ENCODE measurements around the gene PNMA6E.

PNMA6E gene

GRCh38 chrX:153417637-153418036, 16.5 kb upstream of the PNMA6E start:
- H4K8ac ChIP-seq (ENCODE audit: low read depth, low read length): no peak overlapping the region
- no peak for DNase-seq (ENCODE audit: low spot score)
- no peak overlapping the region for H4K91ac ChIP-seq (ENCODE audit: low read depth, low read length, poor library complexity)
- H3K23ac ChIP-seq (ENCODE audit: low read depth, low read length, poor library complexity): no peak overlapping the region
- no peak overlapping the region for H2AK5ac ChIP-seq (ENCODE audit: low read depth, low read length)
- no peaks in the 10 kb centered on the region for H3K4me1 ChIP-seq (ENCODE audit: control insufficient read depth in 2 of 2, insufficient read depth in 1 of 2, low read depth in 1 of 2, low read length in 2 of 2)
- H2BK5ac ChIP-seq (ENCODE audit: low read length): no peak overlapping the region
- H3K36me3 ChIP-seq (replicated peaks in 1 of 2; ENCODE audit: control insufficient read depth in 2 of 2, insufficient read depth in 2 of 2, low read length in 2 of 2): no peaks in the 10 kb centered on the region
- H3K4me3 ChIP-seq (ENCODE audit: low read length in 2 of 2): no peak overlapping the region
- H3K27me3 ChIP-seq (ENCODE audit: control insufficient read depth in 3 of 3, insufficient read depth in 3 of 3, low read depth in 1 of 3, low read length in 3 of 3): peaks cover 0 to 76% (median 0%) of the 10 kb centered on the region in 3 experiments
- no peak overlapping the region for H2BK12ac ChIP-seq (ENCODE audit: low read length)
- no CpG with 5 or more reads among the region's 8 CpGs for WGBS, 2 donors (ENCODE audit: extremely low coverage in 2 of 2, insufficient read length in 2 of 2, insufficient replicate concordance in 1 of 2)
- H3K4ac ChIP-seq (ENCODE audit: low read length): no peak overlapping the region
- H2BK15ac ChIP-seq (ENCODE audit: low read length): no peak overlapping the region
- no peak overlapping the region for H2AFZ ChIP-seq (ENCODE audit: low read length)
- no peak overlapping the region for H2BK120ac ChIP-seq (ENCODE audit: low read depth, low read length)
- H3K9me3 ChIP-seq (replicated peaks in 1 of 2; ENCODE audit: control insufficient read depth in 2 of 2, insufficient read depth in 1 of 2, low read depth in 1 of 2, low read length in 2 of 2): no peaks in the 10 kb centered on the region
- no peak overlapping the region for H3K4me2 ChIP-seq (ENCODE audit: insufficient read depth, low read length, poor library complexity, severe bottlenecking)
- no peak overlapping the region for H3K18ac ChIP-seq (ENCODE audit: low read length)
- H3K9ac ChIP-seq (ENCODE audit: low read depth, low read length, poor library complexity): no peak overlapping the region
- no peaks in the 10 kb centered on the region for H3K79me1 ChIP-seq (ENCODE audit: low read depth, low read length)
- H3K27ac ChIP-seq (replicated peaks; ENCODE audit: low read length): no peak overlapping the region
- no peak overlapping the region for H3K14ac ChIP-seq (ENCODE audit: low read length)

GRCh38 chrX:153416781-153417450, 15.8 kb upstream of the PNMA6E start:
- no peaks in the 10 kb centered on the region for H3K9me3 ChIP-seq (replicated peaks in 1 of 2; ENCODE audit: control insufficient read depth in 2 of 2, insufficient read depth in 1 of 2, low read depth in 1 of 2, low read length in 2 of 2)
- no peak overlapping the region for H2BK5ac ChIP-seq (ENCODE audit: low read length)
- H2AK5ac ChIP-seq (ENCODE audit: low read depth, low read length): no peak overlapping the region
- no peak overlapping the region for H3K4ac ChIP-seq (ENCODE audit: low read length)
- H4K91ac ChIP-seq (ENCODE audit: low read depth, low read length, poor library complexity): no peak overlapping the region
- no peak overlapping the region for H2AFZ ChIP-seq (ENCODE audit: low read length)
- peaks cover 0 to 78% (median 2%) of the 10 kb centered on the region in 3 experiments for H3K27me3 ChIP-seq (ENCODE audit: control insufficient read depth in 3 of 3, insufficient read depth in 3 of 3, low read depth in 1 of 3, low read length in 3 of 3)
- H3K4me1 ChIP-seq (ENCODE audit: control insufficient read depth in 2 of 2, insufficient read depth in 1 of 2, low read depth in 1 of 2, low read length in 2 of 2): no peaks in the 10 kb centered on the region
- no peak overlapping the region for H3K4me3 ChIP-seq (ENCODE audit: low read length in 2 of 2)
- no peak overlapping the region for H3K4me2 ChIP-seq (ENCODE audit: insufficient read depth, low read length, poor library complexity, severe bottlenecking)
- no peaks in the 10 kb centered on the region for H3K79me1 ChIP-seq (ENCODE audit: low read depth, low read length)
- DNase-seq (ENCODE audit: low spot score): no peak
- no peaks in the 10 kb centered on the region for H3K36me3 ChIP-seq (replicated peaks in 1 of 2; ENCODE audit: control insufficient read depth in 2 of 2, insufficient read depth in 2 of 2, low read length in 2 of 2)
- no peak overlapping the region for H3K14ac ChIP-seq (ENCODE audit: low read length)
- WGBS, 2 donors (ENCODE audit: extremely low coverage in 2 of 2, insufficient read length in 2 of 2, insufficient replicate concordance in 1 of 2): no CpG with 5 or more reads among the region's 12 CpGs
- H2BK120ac ChIP-seq (ENCODE audit: low read depth, low read length): no peak overlapping the region
- H2BK15ac ChIP-seq (ENCODE audit: low read length): no peak overlapping the region
- no peak overlapping the region for H3K18ac ChIP-seq (ENCODE audit: low read length)
- no peak overlapping the region for H3K23ac ChIP-seq (ENCODE audit: low read depth, low read length, poor library complexity)
- no peak overlapping the region for H3K9ac ChIP-seq (ENCODE audit: low read depth, low read length, poor library complexity)
- no peak overlapping the region for H2BK12ac ChIP-seq (ENCODE audit: low read length)
- no peak overlapping the region for H3K27ac ChIP-seq (replicated peaks; ENCODE audit: low read length)
- no peak overlapping the region for H4K8ac ChIP-seq (ENCODE audit: low read depth, low read length)

- Histone ChIP-seq H3K4me3 (ENCODE audit: low read length in 2 of 2) (no peak overlapping the region), H2AFZ (ENCODE audit: low read length) (no peak overlapping the region), H3K4me2 (ENCODE audit: insufficient read depth, low read length, poor library complexity, severe bottlenecking) (no peak overlapping the region), H4K8ac (ENCODE audit: low read depth, low read length) (no peak overlapping the region), H3K4ac (ENCODE audit: low read length) (no peak overlapping the region), H3K36me3 (replicated peaks in 1 of 2; ENCODE audit: control insufficient read depth in 2 of 2, insufficient read depth in 2 of 2, low read length in 2 of 2) (no peaks in the 10 kb centered on the region), H2BK5ac (ENCODE audit: low read length) (no peak overlapping the region), H3K4me1 (ENCODE audit: control insufficient read depth in 2 of 2, insufficient read depth in 1 of 2, low read depth in 1 of 2, low read length in 2 of 2) (no peaks in the 10 kb centered on the region), H2BK15ac (ENCODE audit: low read length) (no peak overlapping the region), H3K23ac (ENCODE audit: low read depth, low read length, poor library complexity) (no peak overlapping the region), H2BK12ac (ENCODE audit: low read length) (no peak overlapping the region), H3K79me1 (ENCODE audit: low read depth, low read length) (no peaks in the 10 kb centered on the region), H3K9me3 (replicated peaks in 1 of 2; ENCODE audit: control insufficient read depth in 2 of 2, insufficient read depth in 1 of 2, low read depth in 1 of 2, low read length in 2 of 2) (no peaks in the 10 kb centered on the region), H3K9ac (ENCODE audit: low read depth, low read length, poor library complexity) (no peak overlapping the region), H3K18ac (ENCODE audit: low read length) (no peak overlapping the region), H2BK120ac (ENCODE audit: low read depth, low read length) (no peak overlapping the region), H3K14ac (ENCODE audit: low read length) (no peak overlapping the region), H3K27ac (replicated peaks; ENCODE audit: low read length) (no peak overlapping the region), H2AK5ac (ENCODE audit: low read depth, low read length) (no peak overlapping the region), H3K27me3 (ENCODE audit: control insufficient read depth in 3 of 3, insufficient read depth in 3 of 3, low read depth in 1 of 3, low read length in 3 of 3) (peaks cover 0 to 86% (median 10%) of the 10 kb centered on the region in 3 experiments), H4K91ac (ENCODE audit: low read depth, low read length, poor library complexity) (no peak overlapping the region)
- WGBS, 2 donors (ENCODE audit: extremely low coverage in 2 of 2, insufficient read length in 2 of 2, insufficient replicate concordance in 1 of 2): no CpG with 5 or more reads among the region's 9 CpGs
- no peak for DNase-seq (ENCODE audit: low spot score)
Observed at GRCh38 chrX:153414856-153415510, 13.8 kb upstream of the PNMA6E start.

- Histone ChIP-seq H2AFZ (ENCODE audit: low read length) (no peak overlapping the region), H2BK120ac (ENCODE audit: low read depth, low read length) (no peak overlapping the region), H3K14ac (ENCODE audit: low read length) (no peak overlapping the region), H3K36me3 (replicated peaks in 1 of 2; ENCODE audit: control insufficient read depth in 2 of 2, insufficient read depth in 2 of 2, low read length in 2 of 2) (no peaks in the 10 kb centered on the region), H3K4me2 (ENCODE audit: insufficient read depth, low read length, poor library complexity, severe bottlenecking) (no peak overlapping the region), H2BK15ac (ENCODE audit: low read length) (no peak overlapping the region), H4K8ac (ENCODE audit: low read depth, low read length) (no peak overlapping the region), H3K27me3 (ENCODE audit: control insufficient read depth in 3 of 3, insufficient read depth in 3 of 3, low read depth in 1 of 3, low read length in 3 of 3) (peaks cover 0 to 82% (median 10%) of the 10 kb centered on the region in 3 experiments), H3K9me3 (replicated peaks in 1 of 2; ENCODE audit: control insufficient read depth in 2 of 2, insufficient read depth in 1 of 2, low read depth in 1 of 2, low read length in 2 of 2) (no peaks in the 10 kb centered on the region), H3K4me3 (ENCODE audit: low read length in 2 of 2) (no peak overlapping the region), H3K18ac (ENCODE audit: low read length) (no peak overlapping the region), H3K4ac (ENCODE audit: low read length) (no peak overlapping the region), H3K9ac (ENCODE audit: low read depth, low read length, poor library complexity) (no peak overlapping the region), H2AK5ac (ENCODE audit: low read depth, low read length) (no peak overlapping the region), H3K4me1 (ENCODE audit: control insufficient read depth in 2 of 2, insufficient read depth in 1 of 2, low read depth in 1 of 2, low read length in 2 of 2) (no peaks in the 10 kb centered on the region), H3K23ac (ENCODE audit: low read depth, low read length, poor library complexity) (no peak overlapping the region), H3K79me1 (ENCODE audit: low read depth, low read length) (no peaks in the 10 kb centered on the region), H3K27ac (replicated peaks; ENCODE audit: low read length) (no peak overlapping the region), H2BK12ac (ENCODE audit: low read length) (no peak overlapping the region), H2BK5ac (ENCODE audit: low read length) (no peak overlapping the region), H4K91ac (ENCODE audit: low read depth, low read length, poor library complexity) (no peak overlapping the region)
- no CpG with 5 or more reads among the region's 11 CpGs for WGBS, 2 donors (ENCODE audit: extremely low coverage in 2 of 2, insufficient read length in 2 of 2, insufficient replicate concordance in 1 of 2)
- DNase-seq (ENCODE audit: low spot score): no peak
Observed at GRCh38 chrX:153413731-153414130, 12.6 kb upstream of the PNMA6E start.

Measured in neuronal stem cell (in vitro differentiated cells).